ENCODE measurements around the gene MDFIC2.

DNA sequence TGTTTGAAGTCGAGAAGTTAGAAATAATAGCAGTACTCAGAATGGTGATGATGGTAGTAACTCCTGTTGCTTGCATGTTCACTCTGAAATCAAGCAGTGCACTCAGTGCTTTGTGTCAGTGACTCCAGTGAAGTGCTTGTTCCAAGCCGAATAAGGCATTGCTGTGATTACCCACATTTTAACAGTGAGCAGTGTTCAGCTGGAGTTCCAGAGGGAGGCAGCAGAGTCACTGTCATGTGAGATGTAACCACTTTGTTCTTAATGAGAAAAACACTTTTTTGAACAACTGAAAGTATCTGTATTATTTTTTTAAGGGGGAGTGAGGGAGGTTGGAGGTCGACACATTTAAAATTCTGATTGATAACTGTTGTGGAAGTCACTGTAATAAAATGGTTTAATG, 3.7 kb downstream of the MDFIC2 start:
- TF ChIP-seq, protein P1, sequence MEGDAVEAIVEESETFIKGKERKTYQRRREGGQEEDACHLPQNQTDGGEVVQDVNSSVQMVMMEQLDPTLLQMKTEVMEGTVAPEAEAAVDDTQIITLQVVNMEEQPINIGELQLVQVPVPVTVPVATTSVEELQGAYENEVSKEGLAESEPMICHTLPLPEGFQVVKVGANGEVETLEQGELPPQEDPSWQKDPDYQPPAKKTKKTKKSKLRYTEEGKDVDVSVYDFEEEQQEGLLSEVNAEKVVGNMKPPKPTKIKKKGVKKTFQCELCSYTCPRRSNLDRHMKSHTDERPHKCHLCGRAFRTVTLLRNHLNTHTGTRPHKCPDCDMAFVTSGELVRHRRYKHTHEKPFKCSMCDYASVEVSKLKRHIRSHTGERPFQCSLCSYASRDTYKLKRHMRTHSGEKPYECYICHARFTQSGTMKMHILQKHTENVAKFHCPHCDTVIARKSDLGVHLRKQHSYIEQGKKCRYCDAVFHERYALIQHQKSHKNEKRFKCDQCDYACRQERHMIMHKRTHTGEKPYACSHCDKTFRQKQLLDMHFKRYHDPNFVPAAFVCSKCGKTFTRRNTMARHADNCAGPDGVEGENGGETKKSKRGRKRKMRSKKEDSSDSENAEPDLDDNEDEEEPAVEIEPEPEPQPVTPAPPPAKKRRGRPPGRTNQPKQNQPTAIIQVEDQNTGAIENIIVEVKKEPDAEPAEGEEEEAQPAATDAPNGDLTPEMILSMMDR (IDR thresholded peaks at IDR 0.05; ENCODE audit: extremely low read depth in 1 of 2, insufficient read depth in 1 of 2, low read depth in 1 of 2, low read length in 2 of 2) = no peak
- TF ChIP-seq POLR2A (IDR thresholded peaks at IDR 0.05; ENCODE audit: low read depth, low read length) = no peak
- no peak for TF ChIP-seq EZH2 (IDR thresholded peaks at IDR 0.05; ENCODE audit: borderline replicate concordance, low read depth, low read length, severe bottlenecking)
- no peak for TF ChIP-seq POLR2AphosphoS5 (IDR thresholded peaks at IDR 0.05; ENCODE audit: insufficient read depth, low read depth, low read length)
- TF ChIP-seq MYC (IDR thresholded peaks at IDR 0.05; ENCODE audit: low read depth, low read length) = no peak
- TF ChIP-seq, protein P2, sequence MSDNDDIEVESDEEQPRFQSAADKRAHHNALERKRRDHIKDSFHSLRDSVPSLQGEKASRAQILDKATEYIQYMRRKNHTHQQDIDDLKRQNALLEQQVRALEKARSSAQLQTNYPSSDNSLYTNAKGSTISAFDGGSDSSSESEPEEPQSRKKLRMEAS (IDR thresholded peaks at IDR 0.05; ENCODE audit: insufficient read depth, insufficient read length) = no peak
- TF ChIP-seq FOS (IDR thresholded peaks at IDR 0.05; ENCODE audit: borderline replicate concordance, insufficient read depth, low read length) = no peak
